CD4-positive, CD25-positive, alpha-beta regulatory T cell (primary cell): Measurements from ENCODE around the gene TBC1D9B. TPM values are rescaled to one million over a fixed set of nuclear protein-coding genes. Genes with fewer than 3 reads are reported as not detected.

Experiments
- ATAC-seq, 2 donors: fragments of 150-1000 bp; cut with Tn5 transposase; one replicate each; pipeline ENCODE4 v1.10.0; 2021; ENCODE audit warnings: low read depth in 2 of 2, moderate number of reproducible peaks in 2 of 2, moderate library complexity in 1 of 2
- DNase-seq, 3 donors: peaks; one replicate each; pipeline versions ENCODE4 v3.0.0 to v3.0.0-alpha.2; 2012 to 2022; ENCODE audit warnings: mixed read lengths in 1 of 3
- H3K27ac ChIP-seq: one replicate; pipeline ENCODE4 v1.7.0; 2013; ENCODE audit warnings: mild to moderate bottlenecking, low read length; ENCODE audit not compliant: insufficient read depth, poor library complexity, severe bottlenecking
- H3K27me3 ChIP-seq: one replicate; pipeline ENCODE4 v1.7.0; 2013; ENCODE audit warnings: low read length; ENCODE audit not compliant: control insufficient read depth, insufficient read depth
- H3K36me3 ChIP-seq: one replicate; pipeline ENCODE4 v1.7.0; 2013; ENCODE audit warnings: mild to moderate bottlenecking, low read length, moderate library complexity; ENCODE audit not compliant: control insufficient read depth, insufficient read depth
- H3K4me1 ChIP-seq: 2 replicates; pipeline ENCODE4 v1.7.0; 2013; ENCODE audit warnings: mild to moderate bottlenecking, low read length; ENCODE audit not compliant: insufficient read depth, control insufficient read depth, poor library complexity, severe bottlenecking
- H3K4me3 ChIP-seq: one replicate; pipeline ENCODE4 v1.7.0; 2013; ENCODE audit warnings: low read depth, mild to moderate bottlenecking, low read length, moderate library complexity
- H3K9me3 ChIP-seq, 2 experiments: 1 replicate in 1 of 2; 2 replicates in 1 of 2; pipeline ENCODE4 v1.7.0; 2013; ENCODE audit warnings: low read length in 2 of 2, mild to moderate bottlenecking in 1 of 2, moderate library complexity in 1 of 2; ENCODE audit not compliant: control insufficient read depth in 2 of 2
- H3K27ac Mint-ChIP-seq, 3 donors: one replicate each; pipeline ENCODE4 v1.8.0; 2020 to 2022; ENCODE audit warnings: mild to moderate bottlenecking in 3 of 3, mixed read lengths in 3 of 3, moderate library complexity in 2 of 3
- H3K27me3 Mint-ChIP-seq: one replicate; pipeline ENCODE4 v1.8.0; 2022; ENCODE audit warnings: mild to moderate bottlenecking, mixed read lengths
- H3K36me3 Mint-ChIP-seq: one replicate; pipeline ENCODE4 v1.8.0; 2020; ENCODE audit warnings: mixed read lengths
- H3K4me1 Mint-ChIP-seq, 4 donors: one replicate each; pipeline ENCODE4 v1.8.0; 2020 to 2022; ENCODE audit warnings: mixed read lengths in 4 of 4, mild to moderate bottlenecking in 1 of 4
- H3K4me3 Mint-ChIP-seq, 4 donors: one replicate each; pipeline ENCODE4 v1.8.0; 2020 to 2022; ENCODE audit warnings: mild to moderate bottlenecking in 4 of 4, mixed read lengths in 4 of 4, moderate library complexity in 3 of 4
- H3K9me3 Mint-ChIP-seq, 7 donors: one replicate each; pipeline ENCODE4 v1.8.0; 2020 to 2022; ENCODE audit warnings: mixed read lengths in 7 of 7, mild to moderate bottlenecking in 3 of 7, moderate library complexity in 2 of 7
- polyA plus RNA-seq, 4 donors: library from polyadenylated mRNA; unstranded; fragments of 300-500 nt; fragmentation: Illumina TruSeq; gene quantifications; one replicate each; pipeline ENCODE4 v1.2.3, GENCODE V29; 2021
- total RNA-seq: library from RNA; stranded (reverse); gene quantifications from one replicate; pipeline ENCODE4 v1.2.3, GENCODE V29; 2022

Gene TBC1D9B
- total and polyA plus RNA-seq, 5 donors from 2014 or later, result 11.3 to 53.1 (median 15.9) TPM

- DNase-seq, result no peak
- no peak overlapping the region for H3K4me3 ChIP-seq
- Mint-ChIP-seq H3K9me3 (peaks cover 0 to 26% (median 4%) of the 10 kb centered on the region in 7 donors), H3K36me3 (peaks cover 44% of the 10 kb centered on the region), H3K27me3 (no peaks in the 10 kb centered on the region), H3K4me1 (peaks cover 0 to 2% (median 0%) of the 10 kb centered on the region in 4 donors), H3K27ac (no peak overlapping the region), H3K4me3 (no peak overlapping the region)
- peaks cover 13 to 21% of the 10 kb centered on the region in 2 experiments for H3K9me3 ChIP-seq
- no peak overlapping the region for H3K27ac ChIP-seq
- H3K27me3 ChIP-seq, result no peaks in the 10 kb centered on the region
- no peak for ATAC-seq
- H3K36me3 ChIP-seq, result peaks cover 26% of the 10 kb centered on the region
- no peaks in the 10 kb centered on the region for H3K4me1 ChIP-seq
These were observed 26.7 kb downstream of the TBC1D9B start for GRCh38 chr5:179880848-179881590.

GRCh38 chr5:179880066-179880650 is 27.5 kb downstream of the TBC1D9B start:
- Mint-ChIP-seq H3K9me3 (peaks cover 0 to 23% (median 4%) of the 10 kb centered on the region in 7 donors), H3K4me3 (no peak overlapping the region), H3K27ac (no peak overlapping the region)

GRCh38 chr5:179879690-179880010 is 28.0 kb downstream of the TBC1D9B start:
- no peak for DNase-seq
- no peaks in the 10 kb centered on the region for H3K27me3 Mint-ChIP-seq
- ATAC-seq, result no peak
- H3K4me3 Mint-ChIP-seq, result no peak overlapping the region
- H3K36me3 Mint-ChIP-seq, result peaks cover 34% of the 10 kb centered on the region
- H3K9me3 Mint-ChIP-seq, result peaks cover 0 to 20% (median 3%) of the 10 kb centered on the region in 7 donors
- no peak overlapping the region for H3K27ac ChIP-seq
- peaks cover 25% of the 10 kb centered on the region for H3K36me3 ChIP-seq
- H3K27me3 ChIP-seq, result no peaks in the 10 kb centered on the region
- H3K27ac Mint-ChIP-seq, result no peak overlapping the region
- no peaks in the 10 kb centered on the region for H3K4me1 Mint-ChIP-seq
- H3K9me3 ChIP-seq, result peaks cover 13 to 21% of the 10 kb centered on the region in 2 experiments
- H3K4me3 ChIP-seq, result no peak overlapping the region
- H3K4me1 ChIP-seq, result no peaks in the 10 kb centered on the region

More at GRCh38 chr5:179880066-179880650, 27.5 kb downstream of the TBC1D9B start:
- peaks cover 24% of the 10 kb centered on the region for H3K36me3 ChIP-seq
- H3K9me3 ChIP-seq, result peaks cover 13 to 21% of the 10 kb centered on the region in 2 experiments
- no peaks in the 10 kb centered on the region for H3K27me3 ChIP-seq
- H3K27me3 Mint-ChIP-seq, result no peaks in the 10 kb centered on the region
- no peak overlapping the region for H3K4me3 ChIP-seq
- ATAC-seq (no peak), DNase-seq (no peak)
- H3K4me1 Mint-ChIP-seq, result no peaks in the 10 kb centered on the region
- H3K4me1 ChIP-seq, result no peaks in the 10 kb centered on the region
- no peak overlapping the region for H3K27ac ChIP-seq
- peaks cover 39% of the 10 kb centered on the region for H3K36me3 Mint-ChIP-seq

GRCh38 chr5:179879003-179879689 is 28.6 kb downstream of the TBC1D9B start:
- H3K4me1 Mint-ChIP-seq, result no peaks in the 10 kb centered on the region
- peaks cover 0 to 16% (median 3%) of the 10 kb centered on the region in 7 donors for H3K9me3 Mint-ChIP-seq

GRCh38 chr5:179878222-179879002 is 29.3 kb downstream of the TBC1D9B start:
- ATAC-seq (no peak), DNase-seq (no peak)
- H3K9me3 ChIP-seq, result peaks cover 4 to 13% of the 10 kb centered on the region in 2 experiments
- H3K27me3 ChIP-seq, result no peaks in the 10 kb centered on the region
- peaks cover 22% of the 10 kb centered on the region for H3K36me3 Mint-ChIP-seq
- H3K4me3 Mint-ChIP-seq, result no peak overlapping the region
- peaks cover 0 to 9% (median 2%) of the 10 kb centered on the region in 7 donors for H3K9me3 Mint-ChIP-seq
- peaks cover 15% of the 10 kb centered on the region for H3K36me3 ChIP-seq
- H3K27ac Mint-ChIP-seq, result no peak overlapping the region
- H3K4me3 ChIP-seq, result no peak overlapping the region
- H3K4me1 Mint-ChIP-seq, result no peaks in the 10 kb centered on the region
- no peak overlapping the region for H3K27ac ChIP-seq
- H3K4me1 ChIP-seq, result no peaks in the 10 kb centered on the region
- H3K27me3 Mint-ChIP-seq, result no peaks in the 10 kb centered on the region

More at GRCh38 chr5:179879003-179879689, 28.6 kb downstream of the TBC1D9B start:
- ATAC-seq (no peak), DNase-seq (no peak)
- Mint-ChIP-seq H3K27ac (no peak overlapping the region), H3K36me3 (peaks cover 29% of the 10 kb centered on the region), H3K4me3 (no peak overlapping the region), H3K27me3 (no peaks in the 10 kb centered on the region)
- no peak overlapping the region for H3K4me3 ChIP-seq
- no peaks in the 10 kb centered on the region for H3K27me3 ChIP-seq
- peaks cover 23% of the 10 kb centered on the region for H3K36me3 ChIP-seq
- peaks cover 9 to 20% of the 10 kb centered on the region in 2 experiments for H3K9me3 ChIP-seq
- H3K4me1 ChIP-seq, result no peaks in the 10 kb centered on the region
- H3K27ac ChIP-seq, result no peak overlapping the region

- H3K27me3 Mint-ChIP-seq, result no peaks in the 10 kb centered on the region
- Histone ChIP-seq H3K36me3 (peaks cover 23% of the 10 kb centered on the region), H3K4me3 (no peak overlapping the region), H3K27me3 (no peaks in the 10 kb centered on the region), H3K4me1 (no peaks in the 10 kb centered on the region), H3K27ac (no peak overlapping the region), H3K9me3 (no peaks in the 10 kb centered on the region)
- peak overlapping the region in 1 of 3 donors; percentile 51 for H3K27ac Mint-ChIP-seq
- ATAC-seq (no peak), DNase-seq (no peak)
- no peaks in the 10 kb centered on the region for H3K4me1 Mint-ChIP-seq
- H3K4me3 Mint-ChIP-seq, result no peak overlapping the region
- no peaks in the 10 kb centered on the region for H3K9me3 Mint-ChIP-seq
- H3K36me3 Mint-ChIP-seq, result peaks cover 16% of the 10 kb centered on the region
These were observed 31.1 kb downstream of the TBC1D9B start for GRCh38 chr5:179876610-179876952.

GRCh38 chr5:179875741-179876609 is 31.7 kb downstream of the TBC1D9B start:
- Mint-ChIP-seq H3K9me3 (no peaks in the 10 kb centered on the region), H3K4me1 (no peaks in the 10 kb centered on the region), H3K36me3 (peaks cover 17% of the 10 kb centered on the region), H3K27ac (no peak overlapping the region), H3K27me3 (no peaks in the 10 kb centered on the region), H3K4me3 (no peak overlapping the region)
- no peak overlapping the region for H3K27ac ChIP-seq
- no peaks in the 10 kb centered on the region for H3K27me3 ChIP-seq
- H3K4me1 ChIP-seq, result no peaks in the 10 kb centered on the region
- DNase-seq (no peak), ATAC-seq (no peak)
- H3K4me3 ChIP-seq, result no peak overlapping the region
- no peaks in the 10 kb centered on the region for H3K9me3 ChIP-seq
- H3K36me3 ChIP-seq, result peaks cover 28% of the 10 kb centered on the region
